Stimulated activated CD4-positive, alpha-beta T cell treated with anti-CD3 and anti-CD28 coated beads, TNF-alpha, amount 100 ng/mL, for 4 hours (primary cell): ENCODE results near the gene PTCHD1.

Experiments
- DNase-seq, 3 experiments: peaks; one replicate each; pipeline ENCODE4 v3.0.0-alpha.2; 2020; ENCODE audit warnings: low read depth in 3 of 3

The PTCHD1 gene

GRCh38 chrX:23334848-23335599 lies at the start of gene PTCHD1:
TSS of gene PTCHD1 (plus strand) at chrX:23334849. CDS start at chrX:23334876, 27 bp downstream.
- no peak for DNase-seq

DNA sequence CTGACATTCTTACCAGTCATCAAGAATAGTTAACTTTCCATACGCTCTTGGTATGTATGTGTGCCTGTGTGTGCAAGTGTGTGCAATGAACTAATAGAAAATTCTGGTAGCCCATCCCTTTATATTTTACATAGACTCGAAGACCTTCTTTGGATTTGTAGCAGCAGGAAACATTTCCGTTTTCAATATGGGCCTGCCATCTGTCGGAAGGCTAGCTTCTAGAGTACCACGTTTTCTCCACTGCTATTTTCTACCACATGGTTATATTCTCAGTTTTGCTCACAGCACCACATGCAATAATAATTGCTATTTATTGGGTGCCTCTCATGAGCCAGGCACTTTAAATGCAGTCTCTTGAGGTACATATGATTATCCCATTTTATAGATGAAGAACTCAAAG lies 47.9 kb upstream of the PTCHD1 start:
- no peak for DNase-seq

GRCh38 chrX:23287191-23287725 lies 47.4 kb upstream of the PTCHD1 start:
- DNase-seq, result no peak

DNA sequence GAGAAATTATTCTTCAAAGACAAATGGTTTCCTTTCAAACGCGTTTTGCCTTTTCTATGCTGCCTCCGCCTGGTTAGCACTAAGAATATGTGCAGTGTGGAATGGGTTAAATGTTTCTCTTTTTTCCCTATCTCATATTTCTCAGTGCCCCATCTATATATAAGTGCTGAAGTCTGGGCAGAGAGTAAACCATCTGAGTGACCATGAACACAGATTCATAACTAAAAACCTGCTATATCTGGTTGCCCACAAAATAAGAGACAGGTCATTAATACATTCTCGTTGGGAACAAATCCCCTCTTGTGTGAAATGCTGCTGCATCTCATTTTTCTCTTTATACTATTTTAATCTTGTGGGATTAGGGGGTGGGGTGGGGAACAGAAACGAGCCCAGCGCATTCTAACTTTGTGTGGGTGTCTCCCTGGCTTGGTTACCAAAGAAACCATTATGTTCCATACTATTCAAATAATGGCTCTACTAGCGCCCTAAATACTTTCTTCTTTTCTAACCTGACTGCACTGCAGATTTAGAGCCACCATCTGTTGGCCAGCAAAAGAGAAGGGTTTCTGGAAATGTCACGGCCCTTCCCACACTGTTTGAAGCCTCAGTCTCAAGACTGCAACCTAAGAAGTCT lies 42.2 kb upstream of the PTCHD1 start:
- no peak for DNase-seq

DNA sequence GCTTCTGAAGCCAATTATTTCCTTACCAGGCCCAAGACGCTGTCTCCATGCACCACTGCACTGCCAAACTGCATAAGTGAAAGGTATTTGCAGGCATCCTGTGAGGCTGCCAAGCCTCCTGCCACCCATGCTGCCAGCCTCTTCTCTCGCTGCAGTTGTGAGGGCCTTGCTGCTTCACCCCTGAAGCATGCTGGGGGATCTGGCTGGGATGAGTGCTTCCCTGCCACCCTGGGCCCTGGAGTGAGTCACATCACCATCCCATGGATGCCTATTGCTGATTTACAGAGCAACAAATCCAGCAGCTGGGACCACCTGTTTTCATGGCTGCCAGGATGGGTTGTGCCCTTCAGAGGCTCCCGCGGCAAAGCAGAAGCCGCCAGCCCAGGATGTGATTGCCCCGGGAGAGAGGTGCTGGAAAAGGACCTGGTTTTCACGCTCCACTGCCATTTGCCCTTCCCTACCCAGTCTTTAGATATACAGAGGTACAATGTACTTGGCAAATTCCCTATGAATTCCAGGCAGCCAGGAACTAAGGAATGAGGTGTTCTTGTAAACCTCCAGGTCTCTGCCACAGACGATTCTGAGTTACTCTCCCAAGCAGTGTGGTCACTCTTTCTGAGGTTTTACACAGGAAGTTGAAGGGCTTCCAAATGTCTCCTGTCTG lies 41.5 kb upstream of the PTCHD1 start:
- no peak for DNase-seq

DNA sequence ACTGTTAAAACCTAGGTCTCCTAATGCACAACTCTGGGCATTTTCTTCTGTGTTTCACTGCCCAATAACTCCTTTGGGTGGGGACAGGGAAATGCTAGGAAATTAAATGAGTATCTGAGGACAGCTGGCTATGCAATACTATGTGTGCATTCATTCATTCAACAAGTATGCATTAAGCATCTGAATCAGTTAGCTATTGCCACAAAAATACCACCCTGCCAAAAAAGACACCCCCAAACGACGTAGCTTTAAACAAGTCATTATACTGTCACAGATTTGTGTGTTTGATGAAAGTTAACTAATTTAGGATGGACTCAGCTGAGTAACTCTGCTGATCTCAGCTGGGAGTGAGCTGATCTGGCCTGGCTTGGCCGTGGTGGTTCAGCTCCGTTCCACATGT lies 29.8 kb upstream of the PTCHD1 start:
- DNase-seq, result no peak

DNA sequence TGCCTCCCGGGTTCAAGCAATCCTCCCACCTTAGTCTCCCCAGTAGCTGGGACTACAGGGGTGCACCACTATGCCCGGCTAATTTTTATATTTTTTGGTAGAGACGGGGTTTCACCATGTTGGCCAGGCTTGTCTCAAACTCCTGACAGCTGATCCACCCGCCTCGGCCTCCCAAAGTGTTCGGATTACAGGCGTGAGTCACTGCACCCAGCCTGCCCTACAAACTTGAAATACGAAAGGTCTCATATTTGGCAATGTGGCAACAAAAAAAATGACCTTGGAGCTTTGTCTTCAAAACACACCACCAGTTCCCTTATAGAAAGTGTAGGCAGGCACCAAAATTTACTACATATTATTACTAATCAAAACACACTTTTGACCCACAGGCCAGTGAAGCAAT lies 22.9 kb upstream of the PTCHD1 start:
- no peak for DNase-seq

GRCh38 chrX:23312136-23312535 lies 22.5 kb upstream of the PTCHD1 start:
- no peak for DNase-seq

DNA sequence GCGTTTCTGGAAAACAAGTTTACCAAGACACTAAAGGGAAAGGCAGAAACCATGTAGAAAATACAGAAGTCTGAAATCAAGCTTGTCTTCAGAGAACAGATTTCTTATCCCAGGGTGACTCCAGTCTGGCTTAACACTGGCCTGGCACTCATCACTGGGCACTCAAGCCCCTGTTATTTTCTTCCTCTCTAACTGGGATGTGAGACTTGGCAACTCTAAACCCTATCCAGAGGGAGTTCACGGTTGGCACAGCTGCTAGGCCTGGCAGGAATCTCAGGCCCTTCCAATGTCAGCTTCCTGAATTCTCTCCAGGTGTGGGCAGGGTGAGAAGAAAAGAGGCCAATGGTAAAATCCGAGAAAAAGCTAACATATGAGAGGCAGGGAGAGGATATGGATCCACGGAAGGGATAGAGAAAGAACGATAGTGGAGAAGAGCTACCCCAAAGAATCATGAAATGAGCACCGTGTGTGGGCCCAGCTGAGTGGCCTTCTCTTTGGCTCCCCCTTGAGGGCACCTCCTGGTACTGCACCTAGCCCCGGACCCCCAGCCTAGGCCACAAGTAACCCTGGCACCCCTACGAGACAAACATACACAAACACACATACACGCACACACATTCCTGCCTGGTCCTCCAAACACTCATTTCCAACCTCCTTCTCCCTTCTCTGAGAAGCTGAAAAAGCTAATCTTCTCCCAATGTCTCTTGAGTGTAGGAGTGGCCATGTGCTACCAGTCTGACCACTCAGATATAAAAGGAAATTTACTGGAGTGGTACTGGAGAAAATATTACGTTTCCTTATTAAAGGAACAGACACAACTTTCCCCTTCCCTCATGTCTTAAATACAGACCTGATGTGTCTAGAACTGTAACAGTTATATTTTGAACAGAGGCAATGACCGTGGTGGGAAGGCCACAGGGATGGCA lies 16.6 kb upstream of the PTCHD1 start:
- DNase-seq, result no peak

DNA sequence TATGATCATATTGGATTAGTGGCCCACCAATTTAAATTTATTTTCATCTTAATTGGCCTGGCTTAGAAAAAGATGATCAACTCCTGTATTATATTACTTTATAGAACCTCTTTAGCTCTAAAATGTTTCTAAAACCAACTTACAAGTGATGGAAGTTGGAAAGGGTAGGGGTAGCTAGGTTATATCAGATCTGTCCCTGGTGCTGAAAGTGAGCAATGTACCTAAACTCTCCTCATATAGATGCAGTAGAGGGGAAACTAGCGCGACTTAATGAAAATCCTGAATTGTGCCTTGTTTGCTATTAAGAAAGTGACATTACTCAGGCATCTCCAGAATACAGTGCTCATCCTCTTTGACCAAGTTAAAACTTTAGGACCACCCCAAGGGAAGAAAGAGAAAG lies 7.5 kb upstream of the PTCHD1 start:
- no peak for DNase-seq

- no peak for DNase-seq
These were observed 2.9 kb upstream of the PTCHD1 start for GRCh38 chrX:23331701-23332100.

GRCh38 chrX:23332101-23332887 lies 2.4 kb upstream of the PTCHD1 start:
- no peak for DNase-seq

GRCh38 chrX:23332888-23333821 lies 1.5 kb upstream of the PTCHD1 start:
- no peak for DNase-seq

DNA sequence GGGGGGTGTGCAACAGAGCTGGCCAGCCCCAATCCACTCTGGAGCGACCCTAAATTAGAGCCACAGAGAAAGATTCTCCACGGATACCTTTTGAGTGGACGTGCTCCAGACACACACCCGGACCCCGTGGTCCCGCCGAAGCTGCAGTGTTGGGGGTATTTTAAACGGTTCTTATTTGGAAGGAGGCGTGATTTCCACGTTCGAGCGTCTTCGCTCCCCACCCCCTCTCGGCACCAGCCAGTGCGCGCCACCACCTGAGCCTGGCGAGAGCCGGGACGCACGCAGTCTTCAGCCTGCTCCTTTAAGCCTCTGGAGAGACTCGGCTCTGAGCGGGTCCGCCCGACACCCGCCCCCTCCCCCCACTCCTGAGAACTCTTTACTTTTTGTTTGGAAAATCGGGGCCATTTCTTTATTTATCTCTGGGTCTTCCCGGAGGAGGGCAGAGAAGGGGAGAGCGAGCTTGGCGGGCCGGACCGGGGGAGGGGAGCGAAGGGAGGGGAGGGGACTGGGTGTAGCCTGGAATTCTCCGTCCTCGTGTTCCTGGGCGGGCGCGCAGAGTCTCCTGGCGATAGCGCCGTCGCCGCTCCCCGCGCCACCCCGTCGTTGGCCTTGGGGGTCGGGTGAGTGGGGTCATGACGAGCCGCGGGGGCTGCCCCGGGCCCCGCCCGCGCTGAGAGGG lies 668 bp upstream of the PTCHD1 start:
- DNase-seq, result no peak

GRCh38 chrX:23334521-23334847 lies 165 bp upstream of the PTCHD1 start:
- DNase-seq, result no peak

DNA sequence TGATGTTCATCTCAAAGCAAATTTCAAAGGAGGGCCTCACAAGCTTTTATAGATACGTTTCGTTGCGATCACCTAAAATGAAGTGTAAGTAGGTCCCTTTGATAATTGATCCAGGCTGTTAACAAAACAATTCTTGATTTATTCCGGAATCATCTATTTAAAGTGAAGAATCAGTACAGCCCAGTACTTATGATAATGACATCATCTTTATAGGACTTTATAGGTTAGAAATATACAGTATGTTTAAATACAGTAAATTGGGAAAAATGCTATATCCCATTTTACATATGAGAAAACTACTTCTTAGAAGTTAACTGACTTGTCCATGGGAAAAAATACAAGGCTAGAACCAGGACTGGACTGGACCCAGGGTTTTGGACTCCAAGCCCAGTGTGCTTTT lies 3.7 kb downstream of the PTCHD1 start:
- DNase-seq, result no peak

DNA sequence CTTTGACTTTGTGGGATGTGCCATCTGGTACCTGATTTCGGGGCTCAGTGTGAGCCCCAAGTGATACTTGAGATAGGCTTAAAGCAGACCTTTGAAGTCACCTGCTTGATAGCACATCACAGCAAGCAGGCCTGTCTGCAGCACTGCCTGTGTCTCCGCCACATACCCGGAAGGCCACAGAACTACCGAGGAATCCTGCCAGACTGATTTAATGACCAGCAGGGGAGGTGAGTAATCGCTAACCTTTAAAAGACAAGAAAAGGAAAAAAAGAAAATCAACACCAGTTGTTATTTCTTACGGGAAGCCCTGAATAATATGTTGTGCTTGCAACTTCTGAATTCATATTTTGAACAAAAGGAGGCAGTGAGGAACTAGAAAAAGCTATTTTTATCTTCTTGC lies 6.8 kb downstream of the PTCHD1 start:
- no peak for DNase-seq

- DNase-seq, result no peak
These were observed 9.7 kb downstream of the PTCHD1 start for GRCh38 chrX:23344238-23344903.

- DNase-seq, result no peak
These were observed 10.2 kb downstream of the PTCHD1 start for GRCh38 chrX:23344904-23345271.
